HL-60 (cell line): ENCODE results near the gene CACNB3.
"Not testable (repeated sequence)": the region's sequence is repeated elsewhere in the genome, so short reads cannot be mapped to it uniquely, and the experiment has no call there.

Source experiments
- CTCF ChIP-seq: IDR thresholded peaks from one replicate; pipeline ENCODE4 v1.5.1; 2011; ENCODE audit warnings: low read length, control low read depth, inconsistent platforms; ENCODE audit not compliant: insufficient read depth
- GABPA ChIP-seq: IDR thresholded peaks from 2 replicates; pipeline ENCODE4 v1.6.1; 2012; ENCODE audit warnings: low read depth
- POLR2AphosphoS5 ChIP-seq: IDR thresholded peaks from 2 replicates; pipeline ENCODE4 v1.6.1; 2012; ENCODE audit warnings: low read depth
- REST ChIP-seq: IDR thresholded peaks from 2 replicates; pipeline ENCODE4 v1.6.1; 2012; ENCODE audit warnings: low read depth; ENCODE audit not compliant: insufficient replicate concordance

DNA sequence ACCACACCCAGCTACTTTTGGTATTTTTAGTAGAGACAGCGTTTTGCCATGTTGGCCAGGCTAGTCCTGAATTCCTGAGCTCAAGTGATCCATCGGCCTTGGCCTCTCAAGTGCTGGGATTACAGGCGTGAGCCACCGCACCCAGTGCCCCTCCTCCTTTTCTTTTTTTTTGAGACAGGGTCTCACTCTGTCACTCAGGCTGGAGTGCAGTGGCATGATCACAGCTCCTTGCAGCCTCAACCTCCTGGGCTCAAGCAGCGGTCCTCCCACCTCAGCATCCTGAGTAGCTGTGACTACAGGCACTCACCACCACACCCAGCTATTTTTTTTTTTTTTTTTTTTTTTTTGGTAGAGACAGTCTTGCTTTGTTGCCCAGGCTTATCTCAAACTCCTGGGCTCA, 41.9 kb downstream of the CACNB3 start:
- TF ChIP-seq POLR2AphosphoS5, GABPA, CTCF, REST: not testable (repeated sequence)
